ENCODE measurements around the gene SRD5A3.
"Not testable (repeated sequence)": the region's sequence is repeated elsewhere in the genome, so short reads cannot be mapped to it uniquely, and the experiment has no call there.

- TF ChIP-seq, protein P1, sequence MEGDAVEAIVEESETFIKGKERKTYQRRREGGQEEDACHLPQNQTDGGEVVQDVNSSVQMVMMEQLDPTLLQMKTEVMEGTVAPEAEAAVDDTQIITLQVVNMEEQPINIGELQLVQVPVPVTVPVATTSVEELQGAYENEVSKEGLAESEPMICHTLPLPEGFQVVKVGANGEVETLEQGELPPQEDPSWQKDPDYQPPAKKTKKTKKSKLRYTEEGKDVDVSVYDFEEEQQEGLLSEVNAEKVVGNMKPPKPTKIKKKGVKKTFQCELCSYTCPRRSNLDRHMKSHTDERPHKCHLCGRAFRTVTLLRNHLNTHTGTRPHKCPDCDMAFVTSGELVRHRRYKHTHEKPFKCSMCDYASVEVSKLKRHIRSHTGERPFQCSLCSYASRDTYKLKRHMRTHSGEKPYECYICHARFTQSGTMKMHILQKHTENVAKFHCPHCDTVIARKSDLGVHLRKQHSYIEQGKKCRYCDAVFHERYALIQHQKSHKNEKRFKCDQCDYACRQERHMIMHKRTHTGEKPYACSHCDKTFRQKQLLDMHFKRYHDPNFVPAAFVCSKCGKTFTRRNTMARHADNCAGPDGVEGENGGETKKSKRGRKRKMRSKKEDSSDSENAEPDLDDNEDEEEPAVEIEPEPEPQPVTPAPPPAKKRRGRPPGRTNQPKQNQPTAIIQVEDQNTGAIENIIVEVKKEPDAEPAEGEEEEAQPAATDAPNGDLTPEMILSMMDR (IDR thresholded peaks at IDR 0.05 in 8 of 11, conservative IDR thresholded peaks at IDR 0.05 in 3 of 11) = not testable (repeated sequence)
- TF ChIP-seq POLR2A, POLR2AphosphoS5 (IDR thresholded peaks at IDR 0.05): not testable (repeated sequence)
Observed at GRCh38 chr4:55353228-55353747, 7.2 kb downstream of the SRD5A3 start.

All from spleen (tissue), 7 donors.